ENCODE data around the gene TEX55. TPM values are rescaled to one million over a fixed set of nuclear protein-coding genes. Genes with fewer than 3 reads are reported as not detected.
"Not testable (repeated sequence)": the region's sequence is repeated elsewhere in the genome, so short reads cannot be mapped to it uniquely, and the experiment has no call there.

Gene TEX55
- total RNA-seq, 1 donor from 2014 or later: not detected

DNA sequence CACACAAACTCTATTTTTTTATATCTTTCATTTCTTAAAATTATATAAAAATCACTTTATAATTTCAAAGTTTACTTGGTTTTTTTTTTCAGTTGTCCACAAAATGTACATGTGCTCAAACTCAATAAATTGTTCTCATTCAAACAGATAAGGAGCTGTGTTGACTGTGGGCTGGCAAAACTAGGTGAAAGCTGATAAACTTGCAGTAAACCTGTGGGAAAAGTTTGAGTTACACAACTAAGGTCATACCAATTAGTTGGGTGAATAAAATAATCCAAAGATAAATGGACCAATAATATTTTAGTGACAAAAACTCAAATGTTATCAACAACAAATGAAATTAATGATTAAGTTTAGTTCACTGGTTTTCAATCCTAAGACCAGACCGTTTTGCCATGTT lies 14.8 kb downstream of the TEX55 start:
- DNase-seq (ENCODE audit: low read depth): no peak

DNA sequence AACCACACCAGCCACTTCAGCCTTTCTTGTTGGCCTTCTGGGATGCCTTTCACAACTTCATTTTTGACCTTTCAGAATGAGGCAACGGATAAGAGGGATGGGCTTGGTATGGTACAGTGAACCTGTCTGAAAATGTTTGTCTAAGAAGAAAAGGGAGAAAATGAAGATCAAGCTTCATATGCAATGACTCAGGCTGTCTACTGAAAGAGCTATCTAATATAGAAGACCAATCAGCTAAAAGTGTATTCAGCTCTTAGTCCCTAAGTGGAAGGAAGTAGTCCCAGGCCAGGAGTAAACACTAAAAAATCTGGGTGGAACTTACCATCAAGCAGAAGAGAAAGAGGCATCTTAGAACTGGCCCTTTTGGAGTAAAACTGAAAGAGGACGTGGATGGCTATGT lies 15.3 kb downstream of the TEX55 start:
- no peak for DNase-seq (ENCODE audit: low read depth)

DNA sequence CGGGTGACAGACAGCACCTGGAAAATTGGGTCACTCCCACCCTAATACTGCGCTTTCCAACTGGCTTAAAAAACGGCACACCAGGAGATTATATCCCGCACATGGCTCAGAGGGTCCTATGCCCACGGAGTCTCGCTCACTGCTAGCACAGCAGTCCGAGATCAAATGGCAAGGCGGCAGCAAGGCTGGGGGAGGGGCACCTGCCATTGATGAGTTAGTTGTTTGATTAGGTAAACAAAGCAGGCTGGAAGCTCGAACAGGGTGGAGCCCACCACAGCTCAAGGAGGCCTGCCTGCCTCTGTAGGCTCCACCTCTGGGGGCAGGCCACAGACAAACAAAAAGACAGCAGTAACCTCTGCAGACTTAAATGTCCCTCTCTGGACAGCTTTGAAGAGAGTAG lies 18.8 kb downstream of the TEX55 start:
- DNase-seq (ENCODE audit: low read depth): not testable (repeated sequence)

DNA sequence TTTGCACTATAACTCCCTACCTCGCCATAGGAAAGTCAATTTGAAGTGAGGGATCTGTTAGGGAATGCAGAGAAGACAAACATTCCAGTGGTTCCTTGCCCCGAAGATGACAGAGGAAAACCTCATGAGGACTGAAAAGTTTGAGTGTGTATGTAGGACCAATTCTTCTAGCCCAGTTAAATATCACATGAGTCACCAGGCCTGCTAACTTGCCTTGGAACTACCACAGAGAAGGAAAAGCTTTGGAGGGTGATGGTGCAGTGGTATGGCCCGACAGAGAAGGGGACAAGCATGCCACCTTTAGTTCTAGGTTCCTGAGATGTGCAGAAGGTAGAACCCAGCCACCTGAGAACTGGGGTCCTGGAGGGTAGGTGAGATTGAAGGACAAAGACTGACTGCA lies 24.9 kb downstream of the TEX55 start:
- DNase-seq (ENCODE audit: low read depth): peak; percentile 22

DNA sequence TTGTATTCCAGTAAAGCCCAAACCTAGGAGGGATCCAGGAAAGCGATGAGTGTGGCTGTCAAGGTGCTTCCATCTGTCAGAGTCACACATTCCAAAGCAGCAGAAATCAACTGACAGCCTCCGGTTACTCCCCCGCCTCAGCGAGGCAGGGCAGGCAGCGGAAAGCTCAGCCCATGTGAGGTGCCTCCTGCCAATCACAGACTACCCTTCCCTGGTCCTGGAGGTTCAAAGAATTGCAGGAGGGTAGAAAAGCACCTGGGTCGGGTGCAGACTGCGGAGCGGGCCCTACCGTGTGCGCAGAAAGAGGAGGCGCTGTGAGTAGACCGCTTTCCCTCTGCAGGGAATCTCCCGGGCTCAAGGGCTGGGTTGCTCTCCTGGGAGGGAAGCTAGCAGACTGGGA lies 27.4 kb downstream of the TEX55 start, which contains the start of gene UPK1B:
Gene UPK1B, plus strand, starts transcription at position 274 of the 400 bp plus-strand sequence. CDS start 13,144 bp downstream, outside the sequence.
- DNase-seq (ENCODE audit: low read depth): peak; percentile 44

DNA sequence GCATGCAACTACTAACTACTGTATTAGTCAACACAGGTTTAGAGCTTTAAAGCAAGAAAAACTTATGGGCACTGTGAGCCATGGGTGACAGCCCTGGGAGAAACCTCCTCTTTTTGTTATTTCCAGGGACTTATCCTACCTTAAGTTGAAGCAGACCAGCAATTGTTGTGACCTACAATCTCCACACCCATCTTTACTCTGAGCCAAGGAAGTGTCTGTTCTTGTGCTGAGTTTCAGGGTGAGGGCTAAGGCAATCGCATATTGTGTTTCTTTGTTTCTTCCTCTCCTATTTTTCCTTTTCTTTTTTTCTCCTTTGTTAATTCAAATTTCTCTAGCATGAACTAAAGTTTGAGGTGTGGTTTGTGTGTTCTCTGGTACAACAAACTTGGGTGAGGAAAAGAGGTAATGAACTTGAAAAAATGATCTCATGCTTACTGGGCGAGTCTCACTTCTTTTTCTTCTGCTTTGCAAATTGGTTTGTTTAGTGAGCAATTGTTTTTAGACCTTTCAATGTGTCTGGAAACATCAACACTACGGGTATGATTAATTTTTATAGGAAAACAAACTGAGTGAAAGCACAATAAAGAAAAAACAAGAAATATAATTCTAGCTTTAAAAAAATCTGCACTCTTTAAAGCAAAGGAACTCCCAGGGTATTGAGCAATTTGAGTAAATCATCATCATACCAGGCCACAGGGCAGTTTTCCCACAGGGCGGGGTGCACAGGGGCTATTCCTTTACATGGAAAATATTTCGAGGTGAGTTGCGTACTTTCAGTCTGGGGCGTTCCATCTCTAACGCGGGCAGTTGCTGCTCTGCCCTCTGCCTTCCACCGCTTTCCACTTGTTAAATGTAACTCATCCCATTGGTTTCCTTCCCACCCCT lies 30.1 kb downstream of the TEX55 start:
- DNase-seq (ENCODE audit: low read depth): peak; percentile 91

DNA sequence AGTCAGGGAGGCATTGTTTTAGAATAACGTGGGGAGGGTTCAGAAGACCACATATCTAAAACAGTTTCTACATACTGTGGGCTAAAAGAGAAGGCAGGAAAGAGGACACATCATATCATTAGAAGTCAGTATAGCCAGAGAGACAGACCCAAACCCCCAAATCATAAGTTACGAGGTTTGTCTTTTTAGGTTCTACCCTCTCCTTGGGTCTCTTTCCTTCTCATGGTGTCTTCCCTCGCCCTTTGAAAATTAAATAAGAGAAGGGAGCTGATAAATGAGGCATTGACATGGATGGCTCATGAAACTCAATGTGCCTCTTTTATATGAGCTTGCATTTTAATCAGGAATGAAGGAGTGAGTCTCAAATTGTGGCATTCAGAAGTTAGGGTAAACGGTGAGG lies 30.8 kb downstream of the TEX55 start:
- DNase-seq (ENCODE audit: low read depth): no peak

DNA sequence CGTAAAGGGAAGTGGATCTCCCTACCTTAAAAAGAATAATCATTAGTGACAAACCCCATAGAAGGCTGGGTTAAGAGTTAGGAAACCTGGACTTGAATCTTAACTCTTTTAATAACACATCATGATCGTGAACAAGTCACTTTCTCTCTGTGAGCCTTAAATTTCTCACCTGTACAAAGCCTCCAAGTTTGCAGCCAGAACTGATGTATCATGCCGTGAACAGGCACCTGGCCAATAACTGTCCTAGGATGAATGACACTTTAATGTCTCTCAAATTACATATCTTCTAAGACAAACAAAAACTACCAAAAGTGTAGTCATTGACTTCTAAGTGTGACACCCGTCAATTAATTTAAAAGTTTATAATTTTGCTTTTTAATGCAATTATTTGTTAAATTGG lies 31.4 kb downstream of the TEX55 start:
- DNase-seq (ENCODE audit: low read depth): no peak

DNA sequence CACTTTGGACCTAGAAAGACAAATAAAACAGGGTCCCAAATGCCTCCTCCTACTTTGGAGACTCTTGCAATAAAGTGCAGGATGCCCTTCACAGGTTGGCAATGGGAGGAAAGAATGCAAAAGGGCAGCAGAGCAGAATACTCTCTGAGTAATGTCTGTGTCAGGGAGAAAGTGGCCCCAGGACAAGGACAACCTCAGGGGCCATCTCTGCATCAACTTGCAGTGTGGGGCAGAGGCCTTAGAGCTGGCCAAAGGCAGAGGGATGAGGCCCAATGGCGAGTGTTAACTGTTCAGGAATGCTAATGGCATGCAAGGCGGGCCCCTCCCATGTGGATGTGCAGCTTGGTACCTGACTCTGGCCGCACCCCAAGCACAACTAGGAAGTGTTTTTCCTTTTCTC lies 35.8 kb downstream of the TEX55 start:
- DNase-seq (ENCODE audit: low read depth): peak; percentile 53

DNA sequence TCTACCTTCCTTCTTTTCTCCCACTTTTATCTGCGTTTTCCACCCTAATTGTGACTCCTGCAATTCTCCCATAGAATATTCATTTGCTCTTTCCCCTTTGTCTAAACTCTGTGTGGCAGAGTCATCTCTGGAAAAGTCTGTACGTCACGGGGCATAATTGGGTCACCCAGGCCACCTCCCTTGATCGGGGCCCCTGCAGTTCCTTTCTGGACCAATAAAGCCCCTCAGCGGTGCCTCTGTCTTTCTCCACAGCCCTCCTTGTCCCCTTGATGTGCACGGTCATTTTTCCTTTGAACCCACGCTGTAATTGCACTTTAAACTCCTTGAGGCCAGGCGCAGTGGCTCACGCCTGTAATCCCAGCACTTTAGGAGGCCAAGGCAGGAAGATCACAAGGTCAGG lies 38.1 kb downstream of the TEX55 start:
- no peak for DNase-seq (ENCODE audit: low read depth)

DNA sequence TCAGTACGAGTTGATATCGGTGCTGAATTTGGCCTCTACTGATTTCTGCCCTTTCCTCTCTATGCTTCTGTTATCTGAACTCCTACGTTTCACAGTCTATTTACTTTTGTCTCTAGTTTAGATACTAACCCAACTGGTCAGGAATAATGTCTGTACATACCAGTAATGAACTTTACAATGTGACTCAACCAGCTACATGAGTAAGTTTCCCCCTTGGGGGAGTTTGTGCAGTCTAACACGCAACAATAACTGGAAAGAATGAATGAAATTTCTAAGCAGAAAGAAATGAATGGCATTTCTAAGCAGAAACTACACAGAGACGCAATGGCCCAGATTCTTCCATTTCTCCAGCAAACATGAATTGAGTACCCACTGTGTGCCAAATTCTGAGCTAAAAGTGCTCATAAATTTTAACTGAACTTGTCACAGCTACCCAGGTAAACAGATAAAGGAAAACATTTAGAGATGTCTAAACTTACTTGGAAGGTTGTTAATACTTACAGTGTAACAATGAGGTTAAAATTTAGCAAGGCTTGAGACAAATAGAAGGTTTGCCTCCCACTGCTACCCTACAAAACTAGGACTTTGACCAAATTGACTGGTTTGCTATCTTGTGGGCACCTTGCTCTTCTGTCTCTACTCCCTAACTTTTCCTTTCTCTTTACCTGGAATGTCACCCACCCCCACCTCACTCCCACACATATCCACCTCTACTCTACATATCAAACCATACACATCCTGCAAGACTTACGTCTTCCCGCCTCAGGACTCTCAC lies 39.0 kb downstream of the TEX55 start:
- peak; percentile 97 for DNase-seq (ENCODE audit: low read depth)

DNA sequence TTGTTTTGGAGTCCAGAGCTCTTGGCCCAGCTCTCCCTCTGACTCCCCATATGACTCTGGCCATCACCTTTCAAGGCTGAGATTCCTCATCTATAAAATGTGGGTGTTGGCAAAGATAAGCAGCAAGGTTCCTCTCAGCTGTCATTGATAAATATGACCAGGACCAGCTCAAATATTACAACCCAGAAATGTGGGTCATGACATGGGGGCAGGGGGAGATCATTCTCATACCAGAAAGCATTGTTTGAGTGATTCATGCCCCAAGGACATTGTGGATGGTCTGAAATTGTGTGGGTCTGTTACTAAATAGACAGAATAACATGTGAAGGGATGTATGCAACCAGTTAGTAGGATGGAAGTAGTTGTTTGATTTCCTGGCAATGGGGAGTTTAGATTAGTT lies 41.3 kb downstream of the TEX55 start:
- DNase-seq (ENCODE audit: low read depth): no peak

DNA sequence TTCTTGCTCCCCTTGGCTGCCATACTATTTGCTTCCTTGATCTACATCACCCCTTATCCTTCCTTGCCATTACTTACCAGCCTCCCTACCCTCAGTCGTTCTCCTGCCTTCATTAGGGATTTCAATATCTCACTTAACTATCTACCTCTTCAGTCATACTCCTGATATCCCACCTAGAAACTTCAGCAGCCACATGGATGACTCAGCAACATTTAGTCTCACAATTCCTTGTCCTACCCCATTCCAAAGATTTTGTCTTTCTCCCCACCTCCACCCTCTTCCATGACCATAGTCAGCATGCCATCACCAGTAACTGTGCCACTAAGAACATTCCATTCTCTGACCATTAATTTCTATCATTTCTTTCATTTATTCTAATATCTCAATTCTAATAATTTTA lies 45.8 kb downstream of the TEX55 start:
- DNase-seq (ENCODE audit: low read depth): no peak

DNA sequence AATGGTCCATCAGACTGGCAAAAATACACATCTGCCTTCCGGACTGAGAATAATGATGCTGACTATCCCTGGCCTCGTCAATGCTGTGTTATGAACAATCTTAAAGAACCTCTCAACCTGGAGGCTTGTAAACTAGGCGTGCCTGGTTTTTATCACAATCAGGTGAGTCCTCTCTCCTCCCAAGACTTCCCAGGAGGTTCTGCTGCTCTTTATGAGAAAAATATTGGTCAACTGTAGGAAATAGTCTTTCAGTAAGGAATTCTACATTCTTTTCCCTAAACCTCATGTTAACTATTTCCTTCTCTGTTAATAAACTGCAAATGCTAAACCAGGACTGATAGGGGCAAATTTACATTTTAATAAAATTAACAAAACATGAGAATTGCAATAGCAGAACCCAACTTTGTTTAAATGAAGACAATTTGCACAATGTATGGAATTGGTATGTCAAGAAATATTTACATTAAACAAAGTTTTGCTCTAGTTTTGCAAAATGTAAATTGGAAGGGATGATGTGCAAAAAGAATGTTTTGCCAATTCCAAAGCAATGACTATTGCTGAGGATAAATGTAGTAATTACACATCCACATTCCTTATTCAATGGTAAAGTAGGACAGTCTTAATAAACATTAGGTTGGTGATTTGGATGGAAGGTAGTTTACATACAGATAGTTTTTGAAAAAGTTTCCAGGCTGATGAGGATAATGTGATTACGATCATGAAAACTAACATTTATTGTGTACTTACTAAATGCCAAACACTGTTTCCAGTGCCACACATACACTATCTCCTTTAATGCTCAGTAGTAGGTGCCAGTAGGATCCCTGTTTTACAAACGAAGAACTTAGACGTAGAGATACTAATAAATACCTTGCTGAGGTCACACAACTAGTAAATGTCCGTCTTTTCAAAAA lies 48.5 kb downstream of the TEX55 start:
- peak; percentile 62 for DNase-seq (ENCODE audit: low read depth)

DNA sequence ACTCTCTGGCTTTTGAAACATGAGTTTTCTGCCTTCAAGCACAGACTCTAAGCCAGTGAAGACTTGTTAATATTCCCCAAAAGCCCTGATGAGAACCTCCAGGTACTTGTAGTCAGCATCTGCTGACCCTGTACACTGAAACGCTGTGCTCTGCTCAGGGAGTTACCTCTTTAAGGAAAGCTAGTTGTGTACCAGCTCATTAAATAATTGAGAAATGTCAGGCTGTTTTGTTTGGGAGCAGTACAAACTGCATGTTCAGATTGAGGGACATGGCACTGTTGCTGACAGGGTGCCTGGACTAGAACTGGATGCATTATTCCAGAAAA lies 49.1 kb downstream of the TEX55 start:
- no peak for DNase-seq (ENCODE audit: low read depth)

DNA sequence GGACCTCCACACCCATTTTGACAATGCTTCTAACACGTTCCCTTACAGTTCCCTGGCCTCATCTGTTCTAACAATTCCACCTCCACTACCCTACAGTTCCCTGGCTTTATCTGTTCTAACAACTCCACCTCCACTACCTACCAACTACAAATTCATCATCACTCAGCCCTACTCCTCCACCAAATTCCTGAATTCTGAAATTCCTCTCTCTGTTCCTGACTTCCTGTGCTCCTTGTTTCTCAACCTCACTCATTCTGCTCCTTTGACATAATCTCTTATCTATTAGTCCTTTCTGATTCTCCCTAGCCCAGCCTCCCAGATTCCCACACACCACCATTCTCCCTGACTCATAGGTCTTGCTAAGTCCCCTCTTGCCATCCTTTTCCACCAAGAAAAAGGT lies 49.9 kb downstream of the TEX55 start:
- DNase-seq (ENCODE audit: low read depth): peak; percentile 65

Other genes with a start within 250 kb of the TEX55 start
- 0.05 TPM in 1 of 2 replicates, not detected in the other for gene IGSF11, start 111.3 kb upstream of the TEX55 start, total RNA-seq
- gene UPK1B, start 27.4 kb downstream of the TEX55 start, total RNA-seq: 1.9 and 33.7 TPM in 2 replicates
- gene B4GALT4, start 94.7 kb downstream of the TEX55 start, total RNA-seq: 25.9 and 35.9 TPM in 2 replicates
- 12.7 and 24.9 TPM in 2 replicates for gene ARHGAP31, start 148.2 kb downstream of the TEX55 start, total RNA-seq

All from renal cortical epithelial cell (primary cell).